T-helper 2 cell (primary cell): Measurements from ENCODE around the gene DST.
"Not testable (repeated sequence)": the region's sequence is repeated elsewhere in the genome, so short reads cannot be mapped to it uniquely, and the experiment has no call there.

ENCODE experiments used
- DNase-seq, 5 experiments: peaks; one replicate each; pipeline versions ENCODE4 v3.0.0 to v3.0.0-alpha.2; 2012 to 2022

The DST gene

GRCh38 chr6:56661338-56661737 is 18.6 kb upstream of the DST start:
- not testable (repeated sequence) for DNase-seq

DNA sequence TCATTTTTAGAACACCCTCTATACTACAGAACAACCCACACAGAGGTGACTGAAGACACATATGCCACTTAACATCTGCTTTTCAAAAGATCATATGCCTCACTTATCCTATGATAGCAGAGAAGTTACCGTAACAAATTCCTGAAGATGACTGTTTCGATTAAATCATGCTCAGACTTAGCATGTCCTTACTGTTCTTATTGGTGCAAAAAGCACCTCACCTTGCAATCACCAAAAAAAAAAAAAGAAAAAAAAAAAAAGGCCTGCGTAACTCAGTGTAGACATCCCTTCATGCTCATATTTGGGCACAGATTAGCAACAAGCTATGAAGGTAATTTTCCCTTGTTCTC is 17.7 kb upstream of the DST start:
- DNase-seq: no peak

- DNase-seq: peak in 1 of 5 experiments; percentile 51
Measured at GRCh38 chr6:56659721-56660380, 17.2 kb upstream of the DST start.

DNA sequence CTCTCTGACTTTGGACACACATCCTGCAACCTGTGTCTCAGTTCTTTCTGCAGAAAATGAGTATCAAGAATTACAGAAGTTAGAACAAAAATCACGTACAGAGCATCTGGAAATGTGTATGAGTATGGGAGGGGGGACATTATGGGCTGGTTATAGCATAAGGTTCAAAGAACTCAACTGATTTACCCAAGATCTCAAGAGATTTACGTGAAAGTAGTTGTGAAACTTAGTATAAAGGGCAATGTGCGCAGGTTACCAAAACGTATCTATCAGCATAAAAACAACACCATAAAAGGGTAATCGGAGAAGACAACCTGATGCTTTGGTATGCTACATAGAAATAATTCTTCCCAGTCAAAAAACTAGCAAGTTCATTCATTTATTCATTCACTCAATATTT is 15.6 kb upstream of the DST start:
- no peak for DNase-seq

- no peak for DNase-seq
Measured at GRCh38 chr6:56657354-56657753, 14.7 kb upstream of the DST start.

- no peak for DNase-seq
Measured at GRCh38 chr6:56656466-56656865, 13.8 kb upstream of the DST start.

GRCh38 chr6:56655996-56656395 is 13.3 kb upstream of the DST start:
- DNase-seq: no peak

DNA sequence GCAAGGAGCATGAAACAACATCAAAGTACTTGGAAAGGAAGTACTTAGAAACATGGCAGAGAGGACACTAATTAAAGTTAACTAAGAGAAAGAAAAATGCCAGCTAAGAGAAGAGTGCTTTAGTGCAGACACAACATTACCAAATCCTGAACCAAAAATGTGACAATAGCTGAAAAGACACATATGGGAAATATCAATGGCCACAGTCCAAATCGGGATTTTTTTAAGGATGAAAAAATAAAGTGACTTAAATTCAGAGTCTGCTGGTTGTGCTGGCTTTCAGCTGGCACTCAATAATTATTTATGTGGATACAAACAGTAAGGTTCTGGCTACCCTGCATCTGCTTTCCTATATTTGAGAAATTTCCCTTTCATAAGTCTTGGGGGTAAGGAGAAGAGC is 12.6 kb upstream of the DST start:
- no peak for DNase-seq

DNA sequence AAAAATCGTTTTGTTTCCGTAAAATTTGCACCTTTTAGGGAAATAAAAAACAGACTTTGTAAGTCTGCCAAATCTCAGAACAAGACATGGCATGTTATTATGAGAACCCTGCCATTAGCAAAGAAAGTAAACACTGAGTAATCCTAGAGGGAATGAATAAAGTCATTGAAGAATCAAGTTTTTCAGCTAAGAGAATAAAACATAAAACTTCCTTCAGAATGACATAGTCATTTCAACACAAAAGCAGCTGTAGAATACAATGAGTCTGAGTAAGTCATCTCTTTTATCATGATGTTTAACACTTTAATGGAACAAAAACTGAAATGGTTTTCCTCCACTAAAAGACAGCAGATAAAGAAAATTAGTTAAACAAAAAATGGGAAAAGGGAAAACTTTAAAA is 10.3 kb upstream of the DST start:
- DNase-seq: no peak

DNA sequence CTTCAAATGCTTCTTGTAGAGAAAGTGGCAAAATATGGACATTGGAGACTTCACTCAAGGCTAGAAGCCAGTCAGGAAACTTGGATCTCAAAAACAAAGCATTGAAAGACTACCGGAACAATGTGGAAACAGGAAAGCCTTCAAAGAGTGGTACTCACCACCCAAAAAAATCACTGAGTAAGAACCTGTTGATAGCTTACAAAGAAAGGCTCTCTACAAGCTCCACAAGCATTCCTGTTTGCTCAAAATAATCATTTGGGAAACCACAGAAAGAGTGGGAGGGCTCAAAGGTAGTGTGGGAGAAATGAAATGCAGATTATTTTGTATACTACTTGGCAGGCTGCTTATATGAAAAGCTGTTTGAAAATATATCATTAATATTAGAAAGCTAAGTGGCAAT is 9.5 kb upstream of the DST start:
- DNase-seq: no peak

- peak in 1 of 5 experiments; percentile 8 for DNase-seq
Measured at GRCh38 chr6:56650191-56650590, 7.5 kb upstream of the DST start.

- no peak for DNase-seq
Measured at GRCh38 chr6:56649782-56650181, 7.1 kb upstream of the DST start.

GRCh38 chr6:56649053-56649769 is 6.5 kb upstream of the DST start:
- no peak for DNase-seq

- DNase-seq: no peak
Measured at GRCh38 chr6:56647172-56647762, 4.6 kb upstream of the DST start.

- no peak for DNase-seq
Measured at GRCh38 chr6:56644366-56644765, 1.7 kb upstream of the DST start.

DNA sequence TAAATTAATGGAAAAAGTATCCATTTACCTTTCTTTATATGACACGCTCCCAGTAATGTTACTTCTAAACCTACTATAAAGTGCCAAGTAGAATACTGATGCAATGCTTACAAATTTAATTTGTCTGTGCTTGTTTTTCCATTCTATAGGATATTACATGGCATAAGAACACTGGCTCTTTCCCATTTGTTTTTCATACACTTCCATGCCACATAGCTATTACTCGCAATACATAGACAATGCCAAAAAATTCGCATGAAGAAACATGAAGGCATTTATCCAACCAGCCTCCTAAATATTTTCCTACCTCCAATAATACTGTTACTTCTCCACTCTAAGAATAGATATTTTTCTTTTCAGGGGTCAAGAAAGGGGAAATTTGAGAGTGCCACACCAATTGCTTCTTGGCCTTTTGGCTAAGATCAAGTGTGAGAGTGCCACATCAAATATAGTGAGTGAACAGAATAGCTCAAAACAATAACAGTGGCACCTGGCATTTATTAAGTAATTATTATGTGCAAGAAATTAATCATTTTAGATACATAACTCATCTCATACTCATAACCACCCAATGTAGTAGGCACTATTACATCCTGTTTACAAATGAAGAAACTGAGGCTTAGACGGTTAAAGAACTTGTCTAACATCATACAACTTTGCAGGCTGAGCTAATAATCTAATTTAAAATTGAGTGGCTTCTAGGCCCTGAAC is 845 bp upstream of the DST start:
- DNase-seq: no peak

- DNase-seq: no peak
Measured at GRCh38 chr6:56640374-56640773, 2.3 kb downstream of the DST start.

DNA sequence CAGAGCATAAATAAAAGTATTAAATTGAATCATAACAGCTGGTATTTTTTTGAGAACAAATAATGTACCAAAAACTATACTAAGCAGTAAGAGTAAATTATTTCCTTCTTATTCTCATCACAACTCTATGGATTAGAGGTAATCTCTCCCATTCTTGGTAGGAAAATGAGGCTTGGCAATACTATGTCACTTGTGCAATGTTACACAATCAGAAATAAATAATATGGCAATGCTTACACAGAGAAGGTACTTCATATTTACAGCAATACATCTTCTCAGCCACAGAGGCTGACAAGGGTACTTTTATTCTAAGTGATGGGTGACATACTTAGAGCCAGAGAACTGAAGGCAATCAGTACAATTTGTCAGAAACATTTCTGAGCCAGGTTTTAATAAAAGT is 3.9 kb downstream of the DST start:
- no peak for DNase-seq

DNA sequence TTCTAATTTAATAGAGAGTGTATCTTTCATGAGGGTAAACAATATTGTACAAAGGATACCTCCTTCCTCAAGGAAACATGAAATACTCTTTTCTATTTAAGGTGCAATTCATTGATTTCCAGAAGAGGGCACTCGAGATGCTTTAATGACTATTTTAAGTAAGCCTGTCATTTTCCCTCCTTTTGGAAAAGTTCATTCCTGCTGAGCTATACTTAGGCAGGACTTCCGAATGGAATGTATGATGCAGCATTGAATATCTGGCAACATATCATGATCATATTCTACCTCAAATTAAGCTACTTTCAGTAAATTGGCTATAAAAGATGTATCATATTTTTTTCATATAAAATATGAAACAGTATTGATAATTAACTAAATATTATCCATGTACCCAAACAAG is 5.0 kb downstream of the DST start:
- peak in 1 of 5 experiments; percentile 7 for DNase-seq

GRCh38 chr6:56628105-56628504 is 14.6 kb downstream of the DST start:
- DNase-seq: no peak

- no peak for DNase-seq
Measured at GRCh38 chr6:56625356-56625755, 17.3 kb downstream of the DST start.

GRCh38 chr6:56624728-56625069 is 18.0 kb downstream of the DST start:
- DNase-seq: no peak

GRCh38 chr6:56624046-56624727 is 18.5 kb downstream of the DST start:
- DNase-seq: no peak
